Activated CD4-positive, alpha-beta T cell treated with anti-CD3 and anti-CD28 coated beads, Interleukin-2, Interleukin-6, amounts not matched to agents 100 ng/mL and 50 ng/mL, durations not matched to agents 16 hours and 8 hours (primary cell): Measurements from ENCODE around the gene EXOSC1.
"Not testable (repeated sequence)": the region's sequence is repeated elsewhere in the genome, so short reads cannot be mapped to it uniquely, and the experiment has no call there.

Experiments used
- DNase-seq: peaks from one replicate; pipeline ENCODE4 v3.0.0-alpha.2; 2020

EXOSC1 gene

DNA sequence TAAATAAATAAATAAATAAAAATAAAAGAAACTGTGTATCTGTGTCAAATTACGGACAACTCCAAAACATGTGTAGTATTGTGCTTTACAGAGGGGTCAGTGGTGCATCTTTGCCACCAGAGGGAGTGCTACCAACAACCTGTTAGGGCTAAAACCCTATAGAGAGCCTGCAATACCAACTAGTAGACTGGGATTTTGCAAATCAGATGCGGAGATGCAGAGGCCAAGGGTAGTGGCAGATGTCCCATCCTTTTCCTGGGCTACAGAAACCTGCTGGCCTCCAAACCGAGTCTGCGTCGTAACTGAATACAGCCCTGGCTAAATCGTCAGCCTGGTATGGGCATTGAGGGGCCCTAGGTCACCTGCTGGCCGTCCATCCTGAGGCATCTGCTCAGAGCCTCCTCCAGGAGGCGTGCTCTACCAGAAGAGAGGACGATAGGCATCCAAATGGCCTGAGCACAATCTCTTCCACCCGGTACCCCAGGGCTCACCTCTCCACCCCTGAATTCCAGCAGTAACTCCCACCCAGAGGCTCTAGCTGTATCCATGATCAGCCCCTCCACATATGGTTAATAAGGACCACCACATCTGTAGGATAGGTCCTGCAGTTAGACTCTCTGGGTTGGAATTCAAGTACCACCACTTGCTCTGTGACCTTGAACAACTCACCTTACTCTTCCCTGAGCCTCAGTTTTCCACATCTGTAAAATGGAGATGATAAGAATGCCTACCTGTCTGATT lies 38.4 kb downstream of the EXOSC1 start:
- DNase-seq: peak; percentile 87

DNA sequence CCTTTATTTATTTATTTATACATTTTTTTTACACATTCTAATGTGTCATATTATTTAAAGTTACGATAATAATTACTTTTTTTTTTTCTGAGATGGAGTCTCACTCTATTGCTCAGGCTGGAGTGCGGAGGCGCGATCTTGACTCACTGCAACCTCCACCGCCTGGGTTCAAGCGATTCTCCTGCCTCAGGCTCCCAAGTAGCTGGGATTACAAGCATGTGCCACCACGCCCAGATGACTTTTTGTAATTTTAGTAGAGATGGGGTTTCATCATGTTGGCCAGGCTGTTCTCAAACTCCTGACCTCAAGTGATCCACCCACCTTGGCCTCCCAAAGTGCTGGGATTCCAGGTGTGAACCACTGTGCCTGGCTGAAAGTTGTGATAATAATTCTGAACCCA lies 39.3 kb downstream of the EXOSC1 start:
- not testable (repeated sequence) for DNase-seq

DNA sequence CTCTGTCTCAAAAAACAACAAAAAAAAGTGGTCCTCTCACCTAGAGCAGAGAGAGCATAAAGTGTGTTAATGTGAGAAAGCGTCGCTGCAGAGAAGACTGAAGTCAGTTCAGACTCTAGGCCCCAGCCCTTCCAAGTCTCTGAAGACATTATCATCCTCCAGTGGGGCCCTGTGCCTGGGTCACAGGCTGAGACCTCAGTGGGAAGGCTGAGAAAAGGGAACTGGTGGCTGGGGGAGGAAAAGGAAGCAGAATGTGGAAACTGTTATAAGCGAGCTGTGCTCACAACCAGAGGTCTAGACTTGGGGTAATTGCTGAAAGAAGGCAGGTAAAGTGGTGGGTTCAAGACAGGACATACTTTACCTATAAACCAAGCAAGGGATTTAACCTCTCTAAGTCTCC lies 39.7 kb downstream of the EXOSC1 start:
- DNase-seq: no peak

DNA sequence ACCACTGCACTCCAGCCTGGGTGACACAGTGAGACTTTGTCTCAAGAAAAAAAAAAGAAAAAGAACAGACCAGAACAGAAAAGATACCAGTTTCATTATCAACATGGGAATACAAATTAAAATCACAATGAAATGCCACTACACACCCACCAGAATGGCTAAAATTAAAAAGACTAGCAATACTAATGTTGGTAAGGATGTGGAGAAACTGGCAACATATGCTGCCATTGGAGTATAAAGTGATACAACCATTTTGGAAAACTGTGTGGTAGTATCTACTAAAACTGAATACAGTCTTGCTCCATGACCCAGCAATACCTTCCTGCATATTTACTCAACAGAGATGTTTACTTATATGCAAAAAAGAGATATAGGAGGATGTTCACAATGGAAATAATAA lies 41.8 kb downstream of the EXOSC1 start:
- no peak for DNase-seq

DNA sequence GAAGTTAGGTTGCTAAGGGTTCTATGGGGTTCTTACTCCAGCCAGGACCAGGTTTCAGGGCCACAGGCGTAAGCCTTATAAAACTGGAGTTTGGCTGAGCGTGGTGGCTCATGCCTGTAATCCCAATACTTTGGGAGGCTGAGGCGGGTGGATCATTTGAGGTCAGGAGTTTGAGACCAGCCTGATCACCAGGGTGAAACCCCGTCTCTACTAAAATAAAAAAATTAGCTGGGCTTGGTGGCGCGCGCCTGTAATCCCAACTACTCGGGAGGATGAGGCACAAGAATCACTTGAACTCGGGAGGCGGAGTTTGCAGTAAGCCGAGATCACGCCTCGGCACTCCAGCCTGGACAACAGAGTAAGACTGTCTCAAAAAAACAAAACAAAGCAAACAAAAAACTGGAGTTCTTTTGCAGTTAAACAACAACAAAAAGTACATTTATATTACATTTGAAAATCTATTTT lies 44.3 kb downstream of the EXOSC1 start:
- DNase-seq: no peak

DNA sequence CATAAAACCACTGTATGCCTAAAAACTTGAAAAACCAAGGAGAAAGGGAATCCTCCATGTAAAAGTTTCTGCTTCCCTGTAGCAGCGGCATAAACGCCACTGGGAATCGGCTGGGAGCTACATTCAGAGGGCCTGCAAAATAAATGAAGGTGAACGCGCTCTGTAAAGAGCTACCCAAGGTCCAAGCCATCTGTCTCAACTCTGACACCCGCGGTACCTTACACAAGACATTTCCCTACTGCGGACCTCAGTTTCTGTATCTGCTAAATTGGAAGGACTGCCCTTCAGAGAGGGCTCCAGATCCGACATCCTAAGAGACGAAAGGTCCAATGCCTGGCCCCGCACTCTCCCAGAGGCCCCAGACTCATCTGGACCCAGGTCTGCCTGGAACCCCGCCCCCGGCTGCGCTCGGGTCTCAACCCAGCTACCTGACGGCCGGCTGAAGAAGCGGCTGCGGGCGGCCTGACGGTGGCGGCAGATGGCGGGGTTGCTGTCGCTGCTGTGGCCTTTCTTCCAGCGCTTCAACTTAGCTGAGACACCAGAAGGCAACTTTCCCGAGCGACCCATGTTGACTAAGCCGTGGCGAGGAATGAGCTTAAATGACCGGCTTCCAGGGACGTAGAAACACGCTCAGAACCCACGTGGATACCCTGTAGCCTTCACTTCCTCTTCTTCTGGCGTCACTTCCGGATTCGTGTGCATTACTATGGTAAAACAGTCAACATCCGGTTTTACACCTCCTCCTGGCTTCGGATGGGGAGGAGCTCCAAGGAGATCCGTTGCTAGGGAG lies 44.9 kb downstream of the EXOSC1 start, which contains the start of gene RRP12:
Gene RRP12, minus strand, starts transcription at position 676 of the 790 bp plus-strand sequence. Its CDS starts 109 bp downstream, at position 567.
- DNase-seq: peak; percentile 96

DNA sequence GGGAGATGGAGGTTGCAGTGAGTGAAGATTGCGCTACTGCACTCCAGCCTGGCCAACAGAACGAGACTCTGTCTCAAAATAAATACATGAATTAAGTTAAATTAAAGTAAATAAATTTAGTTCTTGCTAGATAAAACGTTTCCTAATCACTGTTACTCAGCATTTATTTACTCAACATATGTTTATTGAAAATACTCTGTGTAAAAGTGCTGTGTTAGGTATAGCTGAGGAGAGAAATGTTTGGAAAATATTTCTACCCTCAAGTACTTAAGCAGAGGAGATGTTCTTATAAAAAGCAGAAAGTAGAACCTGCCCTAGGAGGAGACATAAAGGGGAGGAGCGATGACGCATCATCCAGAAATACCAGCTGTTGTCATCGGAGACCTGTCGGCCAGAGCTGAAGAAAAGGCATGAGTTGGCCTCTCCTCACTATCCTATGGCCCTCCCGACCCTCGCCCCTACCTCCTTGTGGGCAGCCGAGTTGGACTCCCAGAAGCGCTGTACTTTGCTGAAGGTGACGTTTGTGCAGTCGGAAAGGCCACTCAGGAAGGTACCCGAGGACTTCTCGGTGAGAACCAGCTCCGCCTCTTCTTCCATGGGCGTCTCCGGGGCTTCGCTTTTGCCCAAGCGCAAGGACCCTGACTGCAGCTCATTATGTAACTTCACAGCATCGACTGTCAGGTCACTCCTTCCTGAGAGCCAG lies 45.8 kb downstream of the EXOSC1 start:
- no peak for DNase-seq

DNA sequence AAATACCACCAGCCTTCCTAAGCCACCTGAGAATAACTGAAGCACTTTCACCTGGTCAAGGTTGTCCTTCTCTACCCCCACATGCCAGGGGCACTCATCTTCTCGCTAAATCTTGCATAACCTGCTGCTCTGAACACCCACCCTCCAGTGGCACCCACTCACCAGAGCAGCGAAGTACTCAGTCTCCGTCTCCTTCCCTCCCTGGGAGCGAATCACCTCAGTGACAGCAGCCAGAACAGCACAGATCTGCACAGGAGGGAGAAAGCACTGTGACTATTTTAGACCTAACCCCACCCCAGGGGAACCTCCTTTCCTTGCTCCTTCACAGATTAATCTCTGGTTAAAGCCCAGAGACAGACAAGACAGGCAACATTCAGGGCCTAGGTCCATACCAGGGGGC lies 49.8 kb downstream of the EXOSC1 start:
- no peak for DNase-seq

DNA sequence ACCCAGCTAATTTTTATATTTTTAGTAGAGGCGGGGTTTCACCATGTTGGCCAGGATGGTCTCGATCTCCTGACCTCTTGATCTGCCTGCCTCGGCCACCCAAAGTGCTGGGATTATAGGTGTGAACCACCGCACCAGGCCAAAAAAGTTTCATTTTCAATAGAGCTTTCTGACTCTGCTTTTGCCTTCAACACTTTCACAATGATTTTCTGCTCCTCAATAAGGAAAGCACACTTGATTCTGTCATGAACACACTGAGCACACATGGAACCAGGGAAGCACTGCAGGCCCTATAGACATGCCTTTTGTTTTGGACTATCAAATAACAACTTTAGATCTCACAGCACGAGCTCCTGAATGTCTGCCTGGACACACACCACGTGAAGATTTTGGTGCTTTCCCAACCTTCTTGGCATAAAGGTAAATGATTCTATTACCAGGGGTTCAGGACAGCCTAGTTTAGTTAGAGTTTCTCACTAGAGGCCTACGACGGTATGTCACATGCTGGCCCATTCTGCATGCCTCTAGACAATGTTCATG lies 52.7 kb downstream of the EXOSC1 start:
- peak; percentile 39 for DNase-seq

DNA sequence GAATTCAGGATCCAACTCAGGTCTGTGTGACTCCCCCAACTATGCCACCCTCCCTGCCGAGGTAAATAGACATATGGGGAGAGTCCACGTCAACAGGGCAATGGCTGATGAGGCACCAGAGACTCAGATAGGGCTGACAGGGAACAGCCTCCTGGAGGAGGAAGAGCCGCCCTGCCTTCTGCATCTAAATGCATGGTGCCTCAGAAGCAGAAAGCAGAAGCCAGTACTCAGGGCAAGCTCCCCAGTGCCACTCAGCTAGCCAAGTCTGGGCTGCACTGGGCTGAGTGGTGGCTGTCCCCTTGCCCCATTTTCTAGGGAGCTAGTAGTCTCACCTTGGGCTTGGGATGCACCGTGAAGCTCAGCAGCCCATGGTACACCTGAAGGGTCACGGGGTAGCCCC lies 55.7 kb downstream of the EXOSC1 start:
- no peak for DNase-seq

DNA sequence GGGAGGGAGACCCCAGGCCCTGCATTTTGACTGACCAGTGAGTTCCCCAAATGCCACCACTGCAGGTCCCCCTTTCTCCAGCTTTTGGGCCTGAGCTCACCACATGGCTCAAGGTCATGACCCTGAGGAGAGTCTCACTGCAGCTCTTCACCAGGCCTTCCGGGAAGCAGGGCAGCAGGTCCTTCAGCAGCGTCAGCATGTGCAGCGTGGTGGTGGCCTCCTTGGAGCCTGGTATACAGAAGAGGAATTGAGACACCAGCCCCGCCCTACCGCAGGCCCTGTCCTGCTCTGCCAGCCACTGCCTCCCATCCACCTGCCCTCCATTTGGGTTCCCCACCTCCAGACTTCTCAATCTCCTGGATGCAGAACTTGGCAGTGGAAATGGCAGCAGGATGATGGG lies 57.7 kb downstream of the EXOSC1 start:
- no peak for DNase-seq
